Occipital lobe (tissue), 2 donors: ENCODE results near the gene DUSP18. TPM values are rescaled to one million over a fixed set of nuclear protein-coding genes. Genes with fewer than 3 reads are reported as not detected.
"Not testable (repeated sequence)": the region's sequence is repeated elsewhere in the genome, so short reads cannot be mapped to it uniquely, and the experiment has no call there.

Experiments used
- DNase-seq: peaks from one replicate; lab custom pipeline; 2025; lab: John Stamatoyannopoulos, UW
- total RNA-seq: library from RNA; depleted of rRNA; stranded (reverse); fragments of >200 nt; gene quantifications from one replicate; pipeline ENCODE4 v1.2.3, GENCODE V29; 2014

The DUSP18 gene
- total RNA-seq, 1 donor from 2014 or later = 22.9 TPM

GRCh38 chr22:30640839-30641430, 26.7 kb downstream of the DUSP18 start:
- no peak for DNase-seq

DNA sequence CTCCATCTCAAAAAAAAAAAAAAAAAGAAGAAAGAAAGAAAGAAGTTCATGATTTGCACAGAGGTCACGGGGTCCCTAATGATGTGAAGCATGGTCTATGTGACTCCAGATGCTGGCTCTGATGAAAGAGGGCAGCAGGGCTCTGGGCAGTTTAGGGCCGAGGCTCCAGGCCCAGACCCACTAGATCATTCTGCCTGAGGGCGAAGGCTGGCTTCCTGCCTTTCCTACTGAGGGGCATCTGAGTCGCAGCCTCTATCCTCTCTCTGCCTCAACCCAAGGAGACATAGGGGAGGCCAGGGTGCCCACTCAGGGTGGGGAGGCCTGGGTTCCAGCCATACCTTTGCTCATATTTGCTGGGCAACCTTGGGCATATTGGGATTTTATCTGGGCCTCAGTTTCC, 27.3 kb downstream of the DUSP18 start:
- no peak for DNase-seq

DNA sequence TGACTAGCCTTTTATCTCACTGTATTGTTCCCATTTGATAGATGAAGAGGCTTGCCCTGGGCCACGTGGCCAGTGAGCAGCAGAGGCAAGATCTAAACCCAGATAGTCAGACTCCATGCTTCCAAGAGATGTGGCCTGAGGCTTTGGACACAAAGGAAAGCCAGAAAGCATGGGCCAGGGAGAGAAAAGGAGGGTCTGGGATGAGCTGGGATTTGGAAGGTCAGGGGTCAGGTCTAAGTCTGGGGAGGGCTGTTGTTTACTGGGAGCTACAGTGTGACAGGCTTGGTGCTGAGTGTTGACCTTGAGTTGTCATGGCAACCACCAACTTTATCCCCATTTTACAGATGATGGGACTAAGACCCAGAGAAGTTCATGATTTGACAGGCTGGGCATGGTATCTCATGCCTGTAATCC, 30.0 kb downstream of the DUSP18 start:
- DNase-seq = no peak

DNA sequence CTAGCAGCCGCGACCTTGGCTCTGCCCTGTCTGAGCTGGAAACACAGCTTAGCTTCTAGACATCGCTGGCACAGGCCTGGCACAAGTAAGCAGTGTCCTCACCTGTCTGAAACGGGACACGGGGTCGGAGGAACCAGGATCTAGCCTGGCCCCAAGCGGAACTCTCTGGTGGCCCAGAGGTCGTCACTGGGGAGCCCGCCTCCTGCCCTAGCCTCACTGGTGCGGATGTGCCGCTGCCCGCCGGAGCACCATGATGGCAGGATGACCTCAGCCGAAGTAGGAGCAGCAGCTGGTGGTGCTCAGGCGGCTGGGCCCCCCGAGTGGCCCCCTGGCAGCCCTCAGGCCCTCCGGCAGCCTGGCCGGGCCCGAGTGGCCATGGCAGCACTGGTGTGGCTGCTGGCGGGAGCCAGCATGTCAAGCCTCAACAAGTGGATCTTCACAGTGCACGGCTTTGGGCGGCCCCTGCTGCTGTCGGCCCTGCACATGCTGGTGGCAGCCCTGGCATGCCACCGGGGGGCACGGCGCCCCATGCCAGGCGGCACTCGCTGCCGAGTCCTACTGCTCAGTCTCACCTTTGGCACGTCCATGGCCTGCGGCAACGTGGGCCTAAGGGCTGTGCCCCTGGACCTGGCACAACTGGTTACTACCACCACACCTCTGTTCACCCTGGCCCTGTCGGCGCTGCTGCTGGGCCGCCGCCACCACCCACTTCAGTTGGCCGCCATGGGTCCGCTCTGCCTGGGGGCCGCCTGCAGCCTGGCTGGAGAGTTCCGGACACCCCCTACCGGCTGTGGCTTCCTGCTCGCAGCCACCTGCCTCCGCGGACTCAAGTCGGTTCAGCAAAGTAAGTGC, 31.2 kb downstream of the DUSP18 start:
- DNase-seq = no peak

DNA sequence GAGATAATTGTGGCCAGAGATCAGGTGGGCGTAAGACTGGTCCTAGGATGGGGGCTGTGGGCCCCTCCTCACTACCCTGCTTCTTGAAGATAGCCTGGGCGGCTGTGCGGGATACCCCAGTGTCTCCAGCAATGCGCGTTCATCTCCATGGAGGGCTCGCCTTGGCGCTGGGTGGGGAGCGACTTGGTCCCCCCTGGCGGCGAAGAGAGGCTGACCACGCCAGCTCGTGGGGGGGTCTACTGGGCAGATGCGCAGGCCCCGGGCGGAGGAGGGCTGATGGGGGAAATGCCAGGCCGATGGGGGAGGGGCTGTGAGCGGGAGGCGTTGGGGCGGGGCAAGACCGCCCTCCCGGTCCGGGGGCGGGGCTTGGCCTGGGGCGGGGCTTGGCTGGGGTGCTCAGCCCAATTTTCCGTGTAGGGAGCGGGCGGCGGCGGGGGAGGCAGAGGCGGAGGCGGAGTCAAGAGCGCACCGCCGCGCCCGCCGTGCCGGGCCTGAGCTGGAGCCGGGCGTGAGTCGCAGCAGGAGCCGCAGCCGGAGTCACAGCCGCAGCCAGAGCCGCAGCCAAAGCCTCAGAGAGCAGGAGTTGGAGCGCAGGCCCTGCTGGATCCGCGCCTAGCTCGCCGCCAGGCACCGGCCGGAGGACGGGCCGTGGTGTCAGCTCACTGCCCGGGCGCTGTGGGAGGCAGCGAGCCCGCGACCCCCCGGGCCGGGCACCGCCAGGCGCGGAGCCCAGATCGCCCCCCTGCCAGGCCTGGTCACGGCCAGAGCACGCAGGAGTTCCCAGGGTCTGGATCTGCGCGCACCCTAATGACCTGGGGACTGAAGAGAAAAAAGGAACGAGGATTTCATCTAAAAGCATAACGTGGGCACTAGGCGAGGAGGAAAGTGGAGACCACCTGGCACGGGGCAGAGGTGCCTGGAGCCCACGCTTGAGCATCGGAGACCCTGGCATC, 32.1 kb downstream of the DUSP18 start, which contains the start of gene SLC35E4:
Gene SLC35E4 (plus strand): TSS at position 509 of the 953 bp plus-strand sequence. CDS start 670 bp downstream, outside the sequence.
- DNase-seq = peak; percentile 95

GRCh38 chr22:30634471-30635233, 33.0 kb downstream of the DUSP18 start:
- peak; percentile 87 for DNase-seq

- DNase-seq = not testable (repeated sequence)
These were observed 36.2 kb downstream of the DUSP18 start for GRCh38 chr22:30631469-30631868.

- DNase-seq = no peak
These were observed 39.2 kb downstream of the DUSP18 start for GRCh38 chr22:30628491-30628890.

GRCh38 chr22:30627471-30627870, 40.2 kb downstream of the DUSP18 start:
- DNase-seq = no peak

GRCh38 chr22:30626413-30626812, 41.3 kb downstream of the DUSP18 start:
- DNase-seq = no peak

GRCh38 chr22:30619909-30620308, 47.8 kb downstream of the DUSP18 start:
- DNase-seq = not testable (repeated sequence)

DNA sequence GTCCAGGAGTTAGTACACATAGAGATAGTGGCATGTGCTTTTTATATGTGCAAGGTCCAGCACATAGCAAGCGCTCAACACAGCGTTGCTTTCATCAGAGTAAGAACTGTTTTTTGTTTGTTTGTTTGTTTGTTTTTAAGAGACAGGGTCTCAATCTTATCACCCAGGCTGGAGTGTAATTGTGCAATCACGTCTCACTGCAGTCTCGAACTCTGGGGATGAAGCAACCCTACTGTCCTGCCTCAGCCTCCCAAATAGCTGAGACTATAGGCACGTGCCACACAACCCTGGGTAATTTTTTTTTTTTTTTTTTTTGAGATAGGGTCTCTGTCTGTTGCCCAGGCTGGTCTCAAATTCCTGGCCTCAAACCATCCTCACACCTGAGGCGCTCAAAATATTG, 49.9 kb downstream of the DUSP18 start:
- no peak for DNase-seq

- DNase-seq = no peak
These were observed 52.1 kb downstream of the DUSP18 start for GRCh38 chr22:30615543-30615954.

GRCh38 chr22:30614879-30615278, 52.8 kb downstream of the DUSP18 start:
- no peak for DNase-seq

DNA sequence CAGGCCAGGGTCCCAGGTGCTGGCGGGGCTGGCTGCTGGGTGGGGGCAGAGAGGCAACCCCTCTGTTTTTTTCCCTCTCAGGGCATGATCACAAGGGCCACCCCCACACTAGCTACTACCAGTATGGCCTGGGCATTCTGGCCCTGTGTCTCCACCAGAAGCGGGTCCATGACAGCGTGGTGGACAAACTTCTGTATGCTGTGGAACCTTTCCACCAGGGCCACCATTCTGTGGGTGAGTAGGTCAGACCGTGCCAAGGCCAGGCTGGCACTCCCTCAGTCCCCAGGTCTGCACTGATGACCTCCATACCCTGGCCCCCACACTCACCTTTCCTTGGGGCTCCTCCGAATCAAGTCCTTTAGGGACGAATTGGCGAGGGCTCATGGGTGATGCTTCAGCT, 53.4 kb downstream of the DUSP18 start:
- DNase-seq = no peak

DNA sequence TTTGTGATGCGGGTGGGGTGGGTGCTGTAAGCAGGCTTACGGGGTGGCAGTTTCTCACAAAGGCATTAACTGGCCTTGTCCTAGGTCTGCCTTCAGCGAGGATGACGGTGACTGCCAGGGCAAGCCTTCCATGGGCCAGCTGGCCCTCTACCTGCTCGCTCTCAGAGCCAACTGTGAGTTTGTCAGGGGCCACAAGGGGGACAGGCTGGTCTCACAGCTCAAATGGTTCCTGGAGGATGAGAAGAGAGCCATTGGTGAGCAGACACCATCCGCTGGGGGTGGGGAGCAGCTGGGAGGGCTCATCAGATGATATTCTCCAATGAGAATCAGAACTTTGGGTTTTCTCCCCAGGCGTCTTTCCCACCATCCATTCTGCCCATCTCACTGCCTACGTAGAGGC, 54.9 kb downstream of the DUSP18 start:
- no peak for DNase-seq

Other genes starting within 250 kb of the DUSP18 start
- 2.3 TPM for gene MTFP1, start 242.1 kb downstream of the DUSP18 start, total RNA-seq
- not detected for gene SEC14L3, start 195.9 kb downstream of the DUSP18 start, total RNA-seq
- not detected for gene SEC14L4, start 162.2 kb downstream of the DUSP18 start, total RNA-seq
- 1.4 TPM for gene SEC14L6, start 121.1 kb downstream of the DUSP18 start, total RNA-seq
- 0.94 TPM for gene GAL3ST1, start 93.2 kb downstream of the DUSP18 start, total RNA-seq
- gene PES1, start 76.0 kb downstream of the DUSP18 start, total RNA-seq = 41.3 TPM
- 8.4 TPM for gene TCN2, start 60.7 kb downstream of the DUSP18 start, total RNA-seq
- gene SLC35E4, start 32.1 kb downstream of the DUSP18 start, total RNA-seq = 5.5 TPM
- gene OSBP2, start 27.0 kb upstream of the DUSP18 start, total RNA-seq = 27.0 TPM